Measurements from ENCODE around the gene TSSK2.

TSSK2 gene

DNA sequence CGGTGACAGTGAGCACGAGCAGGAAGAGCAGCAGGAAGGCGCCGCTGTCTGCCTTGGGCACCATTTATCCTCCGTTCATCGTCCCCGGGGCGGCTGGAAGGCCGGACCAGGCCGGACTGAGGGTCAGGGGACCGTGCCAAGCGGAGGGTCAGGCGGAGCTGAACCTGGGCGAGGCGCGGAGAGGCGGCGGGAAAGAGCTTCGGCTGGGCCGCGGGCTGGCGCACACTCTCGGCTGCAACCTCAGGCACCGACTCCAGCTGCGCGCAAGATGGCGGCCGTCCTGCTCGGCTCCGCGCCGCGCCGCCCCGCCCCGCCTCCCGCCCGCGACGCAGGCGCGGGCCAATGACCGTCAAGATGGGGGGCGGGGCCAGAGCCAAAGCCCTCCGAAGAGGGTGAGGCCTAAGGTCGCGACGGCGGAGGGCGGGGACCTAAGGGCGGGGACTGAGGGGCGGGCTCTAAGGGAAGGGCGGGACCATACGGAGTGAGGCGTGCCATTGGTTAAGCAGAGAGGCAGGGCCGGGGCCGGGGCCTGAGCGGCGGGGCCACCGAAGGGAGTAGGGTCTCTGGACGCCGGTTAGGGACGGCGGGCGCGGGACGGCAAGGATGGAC is 8.9 kb upstream of the TSSK2 start, which contains the start of gene DGCR2:
Gene DGCR2 (minus strand): TSS at position 270 of the 609 bp plus-strand sequence. CDS start 206 bp downstream, at position 64.
- TF ChIP-seq, protein P1, sequence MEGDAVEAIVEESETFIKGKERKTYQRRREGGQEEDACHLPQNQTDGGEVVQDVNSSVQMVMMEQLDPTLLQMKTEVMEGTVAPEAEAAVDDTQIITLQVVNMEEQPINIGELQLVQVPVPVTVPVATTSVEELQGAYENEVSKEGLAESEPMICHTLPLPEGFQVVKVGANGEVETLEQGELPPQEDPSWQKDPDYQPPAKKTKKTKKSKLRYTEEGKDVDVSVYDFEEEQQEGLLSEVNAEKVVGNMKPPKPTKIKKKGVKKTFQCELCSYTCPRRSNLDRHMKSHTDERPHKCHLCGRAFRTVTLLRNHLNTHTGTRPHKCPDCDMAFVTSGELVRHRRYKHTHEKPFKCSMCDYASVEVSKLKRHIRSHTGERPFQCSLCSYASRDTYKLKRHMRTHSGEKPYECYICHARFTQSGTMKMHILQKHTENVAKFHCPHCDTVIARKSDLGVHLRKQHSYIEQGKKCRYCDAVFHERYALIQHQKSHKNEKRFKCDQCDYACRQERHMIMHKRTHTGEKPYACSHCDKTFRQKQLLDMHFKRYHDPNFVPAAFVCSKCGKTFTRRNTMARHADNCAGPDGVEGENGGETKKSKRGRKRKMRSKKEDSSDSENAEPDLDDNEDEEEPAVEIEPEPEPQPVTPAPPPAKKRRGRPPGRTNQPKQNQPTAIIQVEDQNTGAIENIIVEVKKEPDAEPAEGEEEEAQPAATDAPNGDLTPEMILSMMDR (IDR thresholded peaks at IDR 0.05; ENCODE audit: low read depth, low read length): no peak
- H3K9me3 ChIP-seq: no peaks in the 10 kb centered on the region
- no peaks in the 10 kb centered on the region for H3K27me3 ChIP-seq
- H3K36me3 ChIP-seq: no peaks in the 10 kb centered on the region
- peak within 1 kb of the TSS; percentile 89 for H3K4me3 ChIP-seq (ENCODE audit: low read depth, low read length)
- H3K4me1 ChIP-seq: no peaks in the 10 kb centered on the region
- DNase-seq: peak; percentile 99

DNA sequence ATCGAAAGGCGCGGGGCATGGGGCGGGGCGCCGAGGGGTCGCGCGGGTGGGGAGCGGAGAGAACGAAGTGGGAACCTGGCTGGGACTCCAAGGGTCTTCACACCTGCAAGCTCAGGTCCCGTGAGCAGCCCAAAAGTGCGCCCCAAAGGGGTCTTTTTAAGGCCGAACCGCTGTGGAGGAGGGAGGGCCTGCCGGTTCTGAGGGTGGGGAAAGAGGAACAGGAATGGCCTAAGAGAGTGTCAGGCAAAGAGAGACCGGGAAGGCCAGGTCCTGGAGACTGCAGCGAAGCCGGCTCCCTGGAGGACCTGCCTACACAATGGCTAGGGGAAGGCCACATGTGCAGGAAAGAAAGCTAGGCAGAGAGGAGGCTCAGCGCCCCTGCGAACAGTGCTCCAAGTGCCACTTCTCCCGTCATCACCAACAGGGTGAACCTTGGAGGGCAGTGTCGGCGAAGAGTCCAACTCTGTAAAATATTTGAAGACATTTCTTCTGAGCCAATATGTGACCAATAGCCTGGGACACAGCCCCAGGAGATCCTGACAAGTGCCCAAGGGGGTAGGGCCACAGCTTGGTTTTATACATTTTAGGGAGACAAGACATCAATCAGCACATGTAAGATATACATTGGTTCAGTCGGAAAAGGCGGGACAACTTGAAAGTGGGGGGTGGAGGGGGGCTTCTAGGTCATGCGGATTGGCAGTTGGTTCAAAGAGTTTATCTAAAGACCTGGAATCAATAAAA is 8.2 kb upstream of the TSSK2 start:
- TF ChIP-seq, protein P1 (IDR thresholded peaks at IDR 0.05; ENCODE audit: low read depth, low read length): no peak

DNA sequence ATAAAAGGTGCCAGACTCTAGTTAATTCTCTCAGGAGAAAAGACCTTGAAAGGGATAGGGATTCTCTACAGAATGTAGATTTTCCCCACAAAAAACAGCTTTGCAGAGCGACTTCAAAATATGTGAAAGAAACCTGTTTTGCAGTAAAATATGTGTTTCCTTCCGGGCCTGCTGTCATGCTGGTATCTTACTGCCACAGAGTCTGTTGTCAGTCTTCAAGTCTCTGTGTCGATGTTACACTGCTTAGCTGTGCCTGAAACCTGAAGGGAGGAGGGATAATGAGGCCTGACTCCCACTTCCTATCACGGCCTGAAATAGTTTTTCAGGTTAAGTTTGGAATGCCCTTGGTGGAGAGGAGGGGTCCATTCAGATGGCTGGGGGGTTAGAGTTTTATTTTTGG is 7.2 kb upstream of the TSSK2 start:
- Histone ChIP-seq H3K9me3 (no peaks in the 10 kb centered on the region), H3K27me3 (no peaks in the 10 kb centered on the region), H3K4me3 (ENCODE audit: low read depth, low read length) (no peak overlapping the region), H3K36me3 (no peaks in the 10 kb centered on the region), H3K4me1 (no peaks in the 10 kb centered on the region)
- TF ChIP-seq, protein P1 (IDR thresholded peaks at IDR 0.05; ENCODE audit: low read depth, low read length): no peak
- DNase-seq: no peak

More for the DNA sequence above, 8.2 kb upstream of the TSSK2 start:
- peak; percentile 33 for DNase-seq
- Histone ChIP-seq H3K4me3 (ENCODE audit: low read depth, low read length) (peak overlapping the region; percentile 61), H3K4me1 (no peaks in the 10 kb centered on the region), H3K36me3 (no peaks in the 10 kb centered on the region), H3K9me3 (no peaks in the 10 kb centered on the region), H3K27me3 (no peaks in the 10 kb centered on the region)

DNA sequence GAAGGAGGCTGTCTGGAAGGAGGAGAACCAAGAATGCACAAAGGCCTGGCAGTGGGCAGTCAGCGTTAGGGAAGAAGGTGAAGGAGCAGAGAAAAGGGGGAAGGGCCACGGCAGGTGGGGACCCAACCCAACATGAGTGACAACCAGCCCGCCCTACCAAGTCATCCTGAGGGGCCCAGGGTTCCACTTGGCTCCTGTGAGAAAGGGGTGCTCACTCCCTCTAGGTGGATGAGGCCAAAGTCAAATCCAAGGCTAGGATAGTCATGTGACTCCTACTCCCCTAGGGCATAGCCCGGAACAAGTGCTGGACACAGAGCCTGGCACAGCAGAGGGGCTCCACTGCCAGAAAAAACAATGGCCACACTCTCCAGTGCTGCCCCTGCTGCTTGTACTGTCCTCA is 6.7 kb upstream of the TSSK2 start:
- TF ChIP-seq, protein P1 (IDR thresholded peaks at IDR 0.05; ENCODE audit: low read depth, low read length): no peak
- no peaks in the 10 kb centered on the region for H3K27me3 ChIP-seq
- H3K4me1 ChIP-seq: no peaks in the 10 kb centered on the region
- H3K9me3 ChIP-seq: no peaks in the 10 kb centered on the region
- no peaks in the 10 kb centered on the region for H3K36me3 ChIP-seq
- no peak overlapping the region for H3K4me3 ChIP-seq (ENCODE audit: low read depth, low read length)
- DNase-seq: no peak

DNA sequence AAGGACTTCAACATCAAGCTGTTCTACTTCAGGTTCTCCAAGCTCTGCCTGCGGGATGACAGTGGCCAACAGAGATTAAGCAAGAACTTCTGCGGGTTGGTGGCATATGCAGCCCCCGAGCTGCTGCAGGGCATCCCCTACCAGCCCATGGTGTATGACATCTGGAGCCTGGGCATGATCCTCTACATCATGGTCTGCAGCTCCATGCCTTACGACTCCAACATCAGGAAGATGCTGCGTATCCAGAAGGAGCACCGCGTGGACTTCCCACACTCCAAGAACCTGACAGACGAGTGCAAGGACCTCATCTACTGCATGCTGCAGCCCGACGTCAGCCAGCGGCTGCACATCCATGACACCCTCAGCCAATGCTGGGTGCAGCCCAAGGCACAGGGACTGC is 6.1 kb upstream of the TSSK2 start:
- TF ChIP-seq, protein P1 (IDR thresholded peaks at IDR 0.05; ENCODE audit: low read depth, low read length): no peak
- H3K4me3 ChIP-seq (ENCODE audit: low read depth, low read length): no peak overlapping the region
- no peaks in the 10 kb centered on the region for H3K4me1 ChIP-seq
- no peaks in the 10 kb centered on the region for H3K27me3 ChIP-seq
- H3K9me3 ChIP-seq: no peaks in the 10 kb centered on the region
- no peaks in the 10 kb centered on the region for H3K36me3 ChIP-seq
- DNase-seq: no peak

All from BE2C (cell line).